T-helper 2 cell treated with Interferon-gamma antibody and Interleukin-4, amounts not matched to agents 5 μg/mL and 100 μg/mL, for 36 hours (primary cell): Measurements from ENCODE around the gene APCDD1L.

Experiments
- DNase-seq: peaks from one replicate; pipeline ENCODE4 v3.0.0; 2021; ENCODE audit warnings: low spot score
- H3K27ac Mint-ChIP-seq: one replicate; pipeline ENCODE4 v1.8.0; 2021; ENCODE audit warnings: mild to moderate bottlenecking, mixed read lengths
- H3K27me3 Mint-ChIP-seq: one replicate; pipeline ENCODE4 v1.8.0; 2021; ENCODE audit warnings: low read depth, mixed read lengths
- H3K36me3 Mint-ChIP-seq: one replicate; pipeline ENCODE4 v1.8.0; 2021; ENCODE audit warnings: low read depth, mixed read lengths
- H3K4me1 Mint-ChIP-seq: one replicate; pipeline ENCODE4 v1.8.0; 2021; ENCODE audit warnings: low read depth, mixed read lengths
- H3K4me3 Mint-ChIP-seq: one replicate; pipeline ENCODE4 v1.8.0; 2022; ENCODE audit warnings: mild to moderate bottlenecking, moderate library complexity, mixed read lengths
- H3K9me3 Mint-ChIP-seq: one replicate; pipeline ENCODE4 v1.8.0; 2021; ENCODE audit warnings: mixed read lengths

Gene APCDD1L

DNA sequence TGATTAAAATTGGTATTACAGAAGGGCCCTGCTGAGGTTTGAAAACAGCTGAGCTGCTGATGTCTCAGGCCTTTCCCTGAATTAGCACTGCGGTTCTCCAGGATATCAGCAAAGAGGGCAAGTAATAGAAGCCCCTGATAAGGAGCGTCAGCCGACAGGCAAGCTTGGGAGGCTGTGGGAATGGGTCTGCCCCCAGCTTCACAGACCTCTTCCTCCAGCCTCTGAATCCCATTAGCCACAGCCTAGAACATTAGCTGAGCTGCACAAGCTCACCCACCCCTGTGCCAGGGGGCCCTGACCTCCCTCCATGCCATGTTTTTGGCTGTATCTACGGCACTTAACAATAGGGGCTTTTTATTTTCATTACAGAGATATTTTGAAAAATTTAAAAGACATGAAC lies 66.2 kb downstream of the APCDD1L start:
- Mint-ChIP-seq H3K9me3 (no peaks in the 10 kb centered on the region), H3K27me3 (no peaks in the 10 kb centered on the region), H3K4me1 (no peaks in the 10 kb centered on the region), H3K27ac (no peak overlapping the region), H3K36me3 (peaks cover 26% of the 10 kb centered on the region), H3K4me3 (no peak overlapping the region)
- no peak for DNase-seq

DNA sequence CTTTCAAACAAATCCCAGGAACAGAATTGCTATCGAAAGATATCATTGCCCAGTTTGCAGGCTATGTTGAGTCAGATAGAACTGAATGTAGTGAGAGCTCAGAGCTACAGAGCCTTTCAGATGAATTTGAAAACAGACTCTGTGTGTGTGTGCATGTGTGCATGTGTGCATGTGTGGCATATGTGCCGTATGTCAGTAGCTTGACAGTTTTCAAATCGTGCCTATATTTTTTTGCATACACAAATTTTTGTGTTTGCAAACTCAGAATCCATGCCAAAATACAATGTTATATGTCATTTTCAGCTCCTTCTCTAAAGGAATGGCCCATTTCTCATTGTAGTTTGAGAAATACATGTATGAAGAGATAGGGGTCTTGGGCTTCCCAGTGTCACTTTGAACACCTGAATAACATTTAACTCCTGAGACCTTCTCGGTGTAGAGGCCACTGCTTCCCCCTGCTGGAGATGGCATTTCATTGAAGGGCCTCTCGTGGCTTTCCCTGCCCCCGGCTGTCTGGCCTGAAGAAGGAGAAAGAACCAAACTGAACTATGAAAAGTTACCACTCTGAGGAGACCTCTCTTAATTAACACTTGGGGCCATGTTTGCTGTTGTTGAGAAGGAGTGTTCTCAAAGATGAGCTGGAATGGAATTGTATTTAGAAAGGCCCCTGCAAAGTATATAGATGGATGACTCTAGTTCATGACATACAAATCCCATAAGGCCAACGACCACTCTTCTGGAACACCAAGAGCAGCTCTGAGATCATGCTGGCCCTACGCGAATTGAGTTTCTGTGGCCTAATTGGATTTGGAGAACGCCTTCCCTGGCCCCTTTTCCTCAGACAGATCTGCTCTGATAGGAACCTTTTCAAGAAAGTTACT lies 67.4 kb downstream of the APCDD1L start:
- Mint-ChIP-seq H3K27me3 (no peaks in the 10 kb centered on the region), H3K36me3 (peaks cover 26% of the 10 kb centered on the region), H3K27ac (no peak overlapping the region), H3K9me3 (no peaks in the 10 kb centered on the region), H3K4me3 (no peak overlapping the region), H3K4me1 (no peaks in the 10 kb centered on the region)
- DNase-seq: peak; percentile 34

DNA sequence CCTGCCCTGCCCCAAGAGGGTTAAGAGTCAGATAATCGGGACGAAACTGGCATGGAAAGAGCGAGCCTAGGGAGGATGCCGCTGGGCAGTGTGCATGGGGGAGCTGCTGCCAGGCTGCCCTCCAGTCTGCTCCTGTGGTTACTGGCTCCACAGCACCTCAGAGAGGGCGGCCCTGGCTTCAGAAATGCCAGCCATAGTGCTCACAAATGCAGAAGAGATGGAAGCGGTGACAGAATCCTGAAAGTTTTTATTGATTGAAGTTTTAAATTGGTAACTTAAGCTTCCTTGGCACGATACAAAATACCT lies 68.3 kb downstream of the APCDD1L start:
- Mint-ChIP-seq H3K36me3 (peaks cover 27% of the 10 kb centered on the region), H3K4me1 (no peaks in the 10 kb centered on the region), H3K27ac (no peak overlapping the region)

DNA sequence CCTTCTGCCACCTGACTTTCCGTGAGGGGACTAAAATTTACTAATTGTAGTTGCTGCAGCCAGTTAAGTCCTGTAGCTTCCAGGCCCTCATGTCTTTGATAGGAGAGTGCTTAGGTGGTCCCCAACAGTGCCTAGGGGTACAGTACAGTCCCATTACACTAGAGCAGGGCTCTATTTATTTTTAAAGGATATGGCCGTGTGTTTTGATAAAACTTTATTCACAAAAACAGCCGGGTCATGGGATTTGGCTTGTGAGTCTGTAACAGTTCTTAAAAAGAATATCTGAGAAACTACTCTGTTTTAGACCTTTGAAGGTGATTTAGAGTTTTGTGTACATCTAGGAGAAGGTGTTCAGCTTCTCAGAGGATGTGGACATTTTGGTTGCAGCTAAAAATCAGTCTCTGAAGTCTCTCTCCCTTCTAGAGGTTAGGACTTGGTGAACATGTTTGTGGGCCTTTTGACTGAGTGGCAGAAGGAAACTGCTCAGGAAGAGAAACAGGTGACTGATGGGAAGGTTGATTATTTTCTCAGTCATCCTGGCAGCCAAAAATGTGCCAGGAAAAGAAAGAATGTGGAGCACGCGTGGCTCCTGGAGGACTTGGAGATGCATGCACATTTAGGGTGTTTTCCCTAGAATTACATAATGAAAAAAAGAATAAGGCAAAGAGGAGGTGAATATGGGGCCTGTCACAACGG lies 68.8 kb downstream of the APCDD1L start:
- Mint-ChIP-seq H3K4me3 (no peak overlapping the region), H3K27ac (no peak overlapping the region), H3K36me3 (peaks cover 27% of the 10 kb centered on the region), H3K4me1 (no peaks in the 10 kb centered on the region), H3K27me3 (no peaks in the 10 kb centered on the region), H3K9me3 (no peaks in the 10 kb centered on the region)
- DNase-seq: no peak

More for the DNA sequence above, 68.3 kb downstream of the APCDD1L start:
- no peaks in the 10 kb centered on the region for H3K27me3 Mint-ChIP-seq
- no peak for DNase-seq
- no peak overlapping the region for H3K4me3 Mint-ChIP-seq
- no peaks in the 10 kb centered on the region for H3K9me3 Mint-ChIP-seq

DNA sequence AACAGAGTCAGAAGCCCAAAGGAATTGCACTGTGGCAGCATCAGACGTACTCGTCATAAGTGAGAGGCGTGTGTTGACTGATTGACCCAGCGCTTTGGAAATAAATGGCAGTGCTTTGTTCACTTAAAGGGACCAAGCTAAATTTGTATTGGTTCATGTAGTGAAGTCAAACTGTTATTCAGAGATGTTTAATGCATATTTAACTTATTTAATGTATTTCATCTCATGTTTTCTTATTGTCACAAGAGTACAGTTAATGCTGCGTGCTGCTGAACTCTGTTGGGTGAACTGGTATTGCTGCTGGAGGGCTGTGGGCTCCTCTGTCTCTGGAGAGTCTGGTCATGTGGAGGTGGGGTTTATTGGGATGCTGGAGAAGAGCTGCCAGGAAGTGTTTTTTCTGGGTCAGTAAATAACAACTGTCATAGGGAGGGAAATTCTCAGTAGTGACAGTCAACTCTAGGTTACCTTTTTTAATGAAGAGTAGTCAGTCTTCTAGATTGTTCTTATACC lies 70.4 kb downstream of the APCDD1L start:
- Mint-ChIP-seq H3K36me3 (peaks cover 34% of the 10 kb centered on the region), H3K27me3 (no peaks in the 10 kb centered on the region), H3K4me3 (no peak overlapping the region), H3K9me3 (no peaks in the 10 kb centered on the region), H3K27ac (peak overlapping the region; percentile 8), H3K4me1 (no peaks in the 10 kb centered on the region)
- no peak for DNase-seq

DNA sequence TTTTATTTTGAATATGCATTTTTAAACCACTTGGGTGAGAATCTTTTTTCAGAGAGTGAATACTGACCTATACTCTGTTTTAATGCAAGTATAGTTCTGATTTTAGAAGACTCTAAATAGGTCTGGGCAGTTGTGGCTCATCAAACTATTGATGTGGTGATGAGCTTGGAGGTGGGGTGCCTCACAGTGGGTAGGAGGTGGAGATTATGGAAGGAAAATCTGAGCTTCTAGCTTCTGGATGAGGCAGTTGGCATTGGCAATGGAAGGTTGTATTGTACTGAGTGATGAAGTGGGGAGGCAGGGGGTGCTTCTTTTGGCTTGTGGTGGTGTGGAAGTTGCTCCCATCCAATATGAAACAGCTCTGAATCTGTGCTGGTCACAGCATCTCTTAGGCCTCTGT lies 73.5 kb downstream of the APCDD1L start:
- Mint-ChIP-seq H3K36me3 (peaks cover 40% of the 10 kb centered on the region), H3K27ac (no peak overlapping the region)
- DNase-seq: no peak

DNA sequence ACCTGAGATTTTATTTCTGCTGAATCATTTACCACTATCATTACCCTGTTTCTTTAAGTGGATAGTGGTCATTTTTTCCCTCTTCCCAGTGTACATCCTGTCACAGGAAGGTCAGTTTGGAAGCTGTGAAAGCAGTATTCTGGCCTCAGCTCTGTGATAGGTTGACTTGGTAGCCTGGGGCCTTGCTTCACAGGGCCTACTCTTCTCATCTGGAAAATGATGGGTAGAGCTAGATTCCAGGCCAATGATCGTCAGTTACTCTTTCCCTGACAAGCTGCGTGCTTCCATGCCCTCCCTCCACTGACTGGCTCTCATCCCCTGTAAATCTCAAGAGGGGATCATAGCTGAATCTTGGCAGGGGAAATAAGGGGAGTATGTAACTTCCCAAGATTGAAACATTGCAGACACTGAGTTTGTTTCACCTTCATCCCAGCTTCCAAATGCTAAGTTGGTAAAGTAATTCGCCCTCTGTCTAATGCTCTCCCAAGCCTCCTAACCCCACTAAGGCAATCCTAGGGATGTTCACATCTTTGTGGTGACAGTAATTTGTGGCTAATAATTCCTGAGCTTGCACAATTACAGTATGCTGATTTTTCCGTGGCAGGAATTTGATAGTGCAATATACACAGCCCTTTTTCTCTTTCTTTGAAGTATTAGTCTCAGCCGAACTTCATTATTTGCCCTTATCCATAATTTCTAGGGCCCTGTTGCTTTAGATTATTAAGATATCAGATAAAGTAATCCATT lies 75.0 kb downstream of the APCDD1L start:
- H3K27ac Mint-ChIP-seq: no peak overlapping the region
- peaks cover 43% of the 10 kb centered on the region for H3K36me3 Mint-ChIP-seq
- no peaks in the 10 kb centered on the region for H3K27me3 Mint-ChIP-seq
- peaks cover 11% of the 10 kb centered on the region for H3K4me1 Mint-ChIP-seq
- DNase-seq: no peak
- H3K9me3 Mint-ChIP-seq: no peaks in the 10 kb centered on the region
- H3K4me3 Mint-ChIP-seq: no peak overlapping the region

More for the DNA sequence above, 73.5 kb downstream of the APCDD1L start:
- Mint-ChIP-seq H3K4me1 (peaks cover 11% of the 10 kb centered on the region), H3K4me3 (no peak overlapping the region), H3K27me3 (no peaks in the 10 kb centered on the region), H3K9me3 (no peaks in the 10 kb centered on the region)

DNA sequence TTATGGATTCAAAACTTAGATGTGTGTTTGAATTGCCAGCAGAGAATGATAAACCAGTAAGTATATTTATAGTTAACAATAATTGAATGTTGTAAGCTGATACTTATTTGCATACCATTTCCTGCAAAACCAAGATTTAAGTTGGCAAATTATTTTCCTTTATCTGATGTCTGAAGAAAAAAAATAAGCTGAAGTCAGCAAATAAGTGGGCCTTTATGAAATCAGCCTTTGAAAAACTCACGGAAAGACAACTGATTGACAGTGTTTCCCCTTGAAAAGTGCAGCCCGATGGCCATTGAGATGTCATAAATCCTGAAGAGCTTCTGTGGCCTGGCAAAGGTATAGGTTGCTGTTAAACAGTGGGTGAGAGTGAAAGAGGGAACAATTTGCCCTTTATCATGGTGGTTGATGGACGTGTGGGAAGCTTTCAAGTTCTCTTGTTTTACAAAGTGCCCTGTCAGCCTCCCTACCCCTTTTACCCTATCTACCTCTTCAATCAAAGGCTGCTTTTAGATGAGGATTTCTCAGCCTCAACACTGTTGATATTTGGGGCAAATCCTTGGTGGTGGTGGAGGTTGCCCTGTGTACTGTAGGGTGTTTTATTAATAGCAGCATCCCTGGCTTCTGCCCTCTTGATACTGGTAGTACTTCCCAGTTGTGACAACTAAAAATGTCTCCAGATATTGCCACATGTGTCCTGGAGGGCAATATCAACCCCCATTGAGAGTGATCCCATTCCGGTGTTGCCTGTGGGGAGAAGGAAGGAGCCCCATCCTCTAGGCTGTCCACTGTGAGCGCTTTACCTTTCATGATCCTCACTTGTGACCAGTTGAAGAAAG lies 76.0 kb downstream of the APCDD1L start:
- peaks cover 14% of the 10 kb centered on the region for H3K4me1 Mint-ChIP-seq
- no peak overlapping the region for H3K27ac Mint-ChIP-seq
- no peak overlapping the region for H3K4me3 Mint-ChIP-seq
- peaks cover 40% of the 10 kb centered on the region for H3K36me3 Mint-ChIP-seq
- H3K9me3 Mint-ChIP-seq: no peaks in the 10 kb centered on the region
- no peak for DNase-seq
- H3K27me3 Mint-ChIP-seq: no peaks in the 10 kb centered on the region

DNA sequence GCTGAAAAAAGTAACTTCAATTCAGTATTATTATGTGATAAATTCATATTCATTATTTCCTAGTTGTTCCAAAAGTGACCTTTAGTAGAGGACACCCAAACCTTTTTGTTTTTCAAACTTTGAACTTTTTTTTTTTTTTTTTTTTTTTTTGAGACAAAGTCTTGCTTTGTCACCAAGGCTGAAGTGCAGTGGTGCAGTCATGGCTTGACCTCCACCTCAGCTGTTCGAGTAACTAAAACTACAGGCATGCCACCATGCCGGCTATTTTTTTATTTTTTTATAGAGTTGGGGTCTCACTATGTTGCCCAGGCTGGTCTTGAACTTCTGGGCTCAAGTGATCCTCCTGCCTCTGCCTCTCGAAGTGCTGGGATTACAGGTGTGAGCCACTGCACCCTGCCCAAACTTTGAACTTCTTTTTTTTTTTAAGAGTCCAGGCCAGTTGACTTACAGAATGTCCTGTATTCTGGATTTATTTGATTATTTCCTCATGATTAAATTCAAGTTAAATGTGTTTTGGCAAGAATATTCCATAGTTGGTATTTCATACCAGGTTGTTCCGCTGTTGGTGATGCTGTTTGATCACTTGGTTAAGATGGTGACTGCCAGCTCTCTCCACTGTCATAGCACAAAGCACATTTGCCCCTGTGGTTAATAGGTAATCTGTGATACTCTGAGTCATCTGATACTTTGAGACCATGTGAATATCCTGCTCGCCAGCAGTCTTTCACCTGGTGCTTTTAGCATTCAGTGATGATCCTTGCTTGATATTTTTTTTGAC lies 78.1 kb downstream of the APCDD1L start:
- peaks cover 26% of the 10 kb centered on the region for H3K4me1 Mint-ChIP-seq
- no peaks in the 10 kb centered on the region for H3K27me3 Mint-ChIP-seq
- no peak overlapping the region for H3K27ac Mint-ChIP-seq
- no peak for DNase-seq
- H3K9me3 Mint-ChIP-seq: no peaks in the 10 kb centered on the region
- peaks cover 29% of the 10 kb centered on the region for H3K36me3 Mint-ChIP-seq
- H3K4me3 Mint-ChIP-seq: no peak overlapping the region

DNA sequence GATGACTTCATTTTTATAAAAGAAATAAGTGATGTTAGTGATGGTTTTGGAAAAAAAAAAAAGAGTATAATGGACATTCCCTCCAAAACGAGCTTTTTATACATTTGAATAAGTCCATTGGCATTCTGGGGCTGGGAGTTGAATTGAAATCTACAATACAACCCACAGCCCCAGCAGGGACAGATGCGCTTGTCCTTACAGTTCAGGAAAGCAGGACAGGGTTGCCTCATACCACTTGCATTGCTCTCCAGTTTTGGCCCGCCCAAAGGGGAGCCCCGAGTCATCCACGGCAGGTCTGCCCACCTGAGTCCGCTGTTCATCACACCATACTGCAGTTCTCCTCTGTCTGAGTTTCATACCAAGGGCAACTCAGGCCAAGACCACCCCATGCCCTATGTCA lies 80.0 kb downstream of the APCDD1L start:
- H3K27me3 Mint-ChIP-seq: no peaks in the 10 kb centered on the region
- no peaks in the 10 kb centered on the region for H3K9me3 Mint-ChIP-seq
- no peak overlapping the region for H3K4me3 Mint-ChIP-seq
- peaks cover 30% of the 10 kb centered on the region for H3K4me1 Mint-ChIP-seq
- no peak for DNase-seq
- H3K36me3 Mint-ChIP-seq: peaks cover 24% of the 10 kb centered on the region
- H3K27ac Mint-ChIP-seq: no peak overlapping the region

DNA sequence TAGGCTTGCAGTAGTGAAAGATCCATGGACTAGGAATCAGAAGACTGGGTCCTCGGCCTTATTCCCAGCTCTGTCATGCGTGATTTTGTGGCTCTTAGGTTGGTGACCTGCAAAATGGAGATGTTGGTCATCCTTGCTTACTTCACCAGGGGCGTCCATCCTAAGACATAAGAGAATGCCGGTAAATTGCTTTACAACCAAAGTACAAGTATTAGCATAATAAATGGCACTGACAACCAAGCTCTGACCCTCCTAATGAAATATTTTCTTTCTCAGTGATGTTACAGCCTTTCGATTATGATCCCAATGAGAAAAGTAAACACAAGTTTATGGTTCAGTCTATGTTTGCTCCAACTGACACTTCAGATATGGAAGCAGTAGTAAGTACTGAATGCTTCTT lies 80.9 kb downstream of the APCDD1L start:
- peaks cover 25% of the 10 kb centered on the region for H3K36me3 Mint-ChIP-seq
- no peaks in the 10 kb centered on the region for H3K9me3 Mint-ChIP-seq
- H3K4me3 Mint-ChIP-seq: no peak overlapping the region
- DNase-seq: no peak
- no peaks in the 10 kb centered on the region for H3K27me3 Mint-ChIP-seq
- H3K27ac Mint-ChIP-seq: no peak overlapping the region
- peaks cover 30% of the 10 kb centered on the region for H3K4me1 Mint-ChIP-seq

DNA sequence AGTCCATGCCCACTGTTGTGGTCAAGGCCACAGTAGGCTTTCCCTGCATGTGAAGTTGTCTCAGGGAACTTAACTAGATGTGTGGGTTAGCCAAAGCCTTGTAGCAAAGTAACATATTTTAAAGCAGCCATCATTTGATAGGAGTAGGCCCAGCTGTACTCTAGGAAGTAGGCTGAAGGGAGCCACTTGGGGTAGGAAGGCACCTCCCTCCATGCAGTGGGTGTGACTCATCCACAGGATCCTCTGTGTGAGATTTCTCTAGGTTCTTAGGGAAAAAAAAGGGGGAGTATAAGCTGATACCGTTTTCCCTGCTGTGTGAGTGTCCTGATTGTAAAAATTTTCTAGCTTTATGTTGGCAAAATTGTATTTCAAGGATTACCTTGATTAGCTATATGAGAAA lies 81.4 kb downstream of the APCDD1L start:
- Mint-ChIP-seq H3K4me3 (no peak overlapping the region), H3K4me1 (peaks cover 29% of the 10 kb centered on the region), H3K36me3 (peaks cover 26% of the 10 kb centered on the region), H3K27me3 (no peaks in the 10 kb centered on the region), H3K27ac (no peak overlapping the region), H3K9me3 (no peaks in the 10 kb centered on the region)
- DNase-seq: no peak
